Vagina (tissue), 2 donors: Measurements from ENCODE around the gene ESPNL. TPM values are rescaled to one million over a fixed set of nuclear protein-coding genes. Genes with fewer than 3 reads are reported as not detected.

Source experiments
- DNase-seq, 2 donors: peaks; one replicate each; pipeline ENCODE4 v3.0.0-alpha.2; 2017; ENCODE audit errors: extremely low spot score in 2 of 2
- H3K27ac ChIP-seq: fragments of 200-600 bp; sonication (generic); one replicate; pipeline ENCODE4 v1.5.1; 2019
- H3K27me3 ChIP-seq: fragments of 200-600 bp; sonication (generic); one replicate; pipeline ENCODE4 v1.5.1; 2019
- H3K36me3 ChIP-seq, 2 donors: fragments of 200-600 bp; sonication (generic); one replicate each; pipeline ENCODE4 v1.5.1; 2017 to 2019
- H3K4me1 ChIP-seq: fragments of 200-600 bp; sonication (generic); one replicate; pipeline ENCODE4 v1.5.1; 2019
- H3K4me3 ChIP-seq, 2 donors: fragments of 200-600 bp; sonication (generic); 1 replicate in 1 of 2; 2 replicates in 1 of 2; pipeline ENCODE4 v1.5.1; 2016 to 2019
- H3K9me3 ChIP-seq: fragments of 200-600 bp; sonication (generic); one replicate; pipeline ENCODE4 v1.5.1; 2019
- POLR2A ChIP-seq, 2 donors: fragments of 450-650 bp; IDR thresholded peaks; one replicate each; pipeline ENCODE4 v1.6.1; 2017; ENCODE audit warnings: antibody characterized with exemption in 2 of 2, mild to moderate bottlenecking in 2 of 2, moderate library complexity in 2 of 2
- POLR2AphosphoS5 ChIP-seq, 2 donors: sonication (generic); formaldehyde crosslinking; IDR thresholded peaks; one replicate each; pipeline ENCODE4 v1.9.0; 2017; ENCODE audit warnings: antibody characterized with exemption in 2 of 2, mild to moderate bottlenecking in 2 of 2, low read depth in 1 of 2; ENCODE audit not compliant: insufficient read depth in 1 of 2
- intact Hi-C: fragments of 100-400 bp; cut with DNase I; formaldehyde crosslinking; loops from one replicate; pipeline ENCODE4 v1.15.1; 2023
- total RNA-seq: library from RNA; depleted of rRNA; stranded (reverse); fragments of >200 nt; gene quantifications from one replicate; pipeline ENCODE4 v1.2.3, GENCODE V29; 2016
- TF ChIP-seq, protein P1 (sequence below), 3 experiments: fragments of 450-650 bp in 2 of 3; fragments of 200-600 bp in 1 of 3; sonication (generic) in 1 of 3; IDR thresholded peaks; one replicate each; pipeline ENCODE4 v1.5.1; 2017 to 2019; ENCODE audit warnings: antibody characterized with exemption in 3 of 3, mild to moderate bottlenecking in 2 of 3, moderate library complexity in 2 of 3

Gene ESPNL
- total RNA-seq, 1 donor from 2014 or later = 0.74 TPM

GRCh38 chr2:238080518-238080917, 19.6 kb upstream of the ESPNL start:
- no peak for TF ChIP-seq POLR2A (IDR thresholded peaks at IDR 0.05)
- TF ChIP-seq POLR2AphosphoS5 (IDR thresholded peaks at IDR 0.05; ENCODE audit: insufficient read depth in 1 of 2, low read depth in 1 of 2) = no peak
- TF ChIP-seq, protein P1, sequence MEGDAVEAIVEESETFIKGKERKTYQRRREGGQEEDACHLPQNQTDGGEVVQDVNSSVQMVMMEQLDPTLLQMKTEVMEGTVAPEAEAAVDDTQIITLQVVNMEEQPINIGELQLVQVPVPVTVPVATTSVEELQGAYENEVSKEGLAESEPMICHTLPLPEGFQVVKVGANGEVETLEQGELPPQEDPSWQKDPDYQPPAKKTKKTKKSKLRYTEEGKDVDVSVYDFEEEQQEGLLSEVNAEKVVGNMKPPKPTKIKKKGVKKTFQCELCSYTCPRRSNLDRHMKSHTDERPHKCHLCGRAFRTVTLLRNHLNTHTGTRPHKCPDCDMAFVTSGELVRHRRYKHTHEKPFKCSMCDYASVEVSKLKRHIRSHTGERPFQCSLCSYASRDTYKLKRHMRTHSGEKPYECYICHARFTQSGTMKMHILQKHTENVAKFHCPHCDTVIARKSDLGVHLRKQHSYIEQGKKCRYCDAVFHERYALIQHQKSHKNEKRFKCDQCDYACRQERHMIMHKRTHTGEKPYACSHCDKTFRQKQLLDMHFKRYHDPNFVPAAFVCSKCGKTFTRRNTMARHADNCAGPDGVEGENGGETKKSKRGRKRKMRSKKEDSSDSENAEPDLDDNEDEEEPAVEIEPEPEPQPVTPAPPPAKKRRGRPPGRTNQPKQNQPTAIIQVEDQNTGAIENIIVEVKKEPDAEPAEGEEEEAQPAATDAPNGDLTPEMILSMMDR (IDR thresholded peaks at IDR 0.05) = no peak
- H3K36me3 ChIP-seq = peaks cover 0 to 22% of the 10 kb centered on the region in 2 donors
- H3K9me3 ChIP-seq = no peaks in the 10 kb centered on the region
- intact Hi-C loops = no loop called here
- H3K27ac ChIP-seq = no peak overlapping the region
- no peaks in the 10 kb centered on the region for H3K4me1 ChIP-seq
- no peaks in the 10 kb centered on the region for H3K27me3 ChIP-seq
- peak in 1 of 2 donors; percentile 69 for DNase-seq
- H3K4me3 ChIP-seq = no peak overlapping the region

GRCh38 chr2:238081150-238081549, 19.0 kb upstream of the ESPNL start:
- Histone ChIP-seq H3K4me1 (no peaks in the 10 kb centered on the region), H3K9me3 (no peaks in the 10 kb centered on the region), H3K27me3 (no peaks in the 10 kb centered on the region), H3K36me3 (peaks cover 0 to 22% of the 10 kb centered on the region in 2 donors), H3K27ac (no peak overlapping the region), H3K4me3 (no peak overlapping the region)
- intact Hi-C loops = no loop called here
- TF ChIP-seq POLR2AphosphoS5 (IDR thresholded peaks at IDR 0.05; ENCODE audit: insufficient read depth in 1 of 2, low read depth in 1 of 2) = no peak
- TF ChIP-seq, protein P1 (IDR thresholded peaks at IDR 0.05) = no peak
- TF ChIP-seq POLR2A (IDR thresholded peaks at IDR 0.05) = no peak
- no peak for DNase-seq

DNA sequence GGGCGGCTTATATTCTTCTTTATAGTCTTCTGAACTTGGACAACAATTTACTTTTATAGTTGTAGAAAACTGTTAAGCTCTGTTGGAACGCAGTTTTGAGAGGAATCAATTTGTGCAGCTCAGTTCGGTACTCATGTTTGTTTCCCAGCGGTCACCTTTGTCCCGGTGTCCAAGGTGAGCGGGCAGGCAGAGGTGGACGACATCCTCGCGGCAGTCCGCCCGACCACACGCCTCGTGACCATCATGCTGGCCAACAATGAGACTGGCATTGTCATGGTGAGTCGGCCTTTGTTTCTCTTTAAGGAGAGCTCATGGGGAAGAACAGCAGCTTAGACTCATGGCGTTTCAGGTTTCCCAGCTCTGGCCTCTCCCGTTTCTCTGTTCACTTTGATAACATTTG, 18.6 kb upstream of the ESPNL start:
- H3K4me3 ChIP-seq = no peak overlapping the region
- H3K4me1 ChIP-seq = no peaks in the 10 kb centered on the region
- H3K36me3 ChIP-seq = peaks cover 0 to 22% of the 10 kb centered on the region in 2 donors
- intact Hi-C loops = no loop called here
- TF ChIP-seq POLR2A (IDR thresholded peaks at IDR 0.05) (no peak), POLR2AphosphoS5 (IDR thresholded peaks at IDR 0.05; ENCODE audit: insufficient read depth in 1 of 2, low read depth in 1 of 2) (no peak)
- TF ChIP-seq, protein P1 (IDR thresholded peaks at IDR 0.05) = no peak
- no peak overlapping the region for H3K27ac ChIP-seq
- no peaks in the 10 kb centered on the region for H3K27me3 ChIP-seq
- H3K9me3 ChIP-seq = no peaks in the 10 kb centered on the region
- DNase-seq = no peak

DNA sequence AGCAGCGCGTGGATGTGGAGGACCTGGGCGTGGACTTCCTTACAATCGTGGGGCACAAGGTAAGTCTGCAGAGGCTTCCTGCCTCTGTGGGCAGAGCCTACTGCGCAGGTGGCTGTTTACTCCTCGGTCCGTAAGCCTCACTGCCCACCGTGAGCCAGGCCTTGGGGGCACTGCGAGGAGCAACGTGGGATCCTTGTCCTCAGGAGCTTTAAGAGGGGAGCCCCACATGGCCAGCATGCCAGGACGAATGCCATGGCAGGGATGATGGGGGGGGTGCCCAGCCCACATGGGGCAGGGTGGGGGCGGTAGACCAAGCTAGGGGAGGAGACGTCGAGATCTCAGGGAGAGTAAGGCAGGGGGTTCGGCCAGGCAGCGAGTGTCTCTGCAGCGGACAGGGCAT, 18.0 kb upstream of the ESPNL start:
- H3K4me3 ChIP-seq = no peak overlapping the region
- peak in 1 of 2 donors; percentile 76 for DNase-seq
- H3K27me3 ChIP-seq = no peaks in the 10 kb centered on the region
- intact Hi-C loops = no loop called here
- TF ChIP-seq POLR2A (IDR thresholded peaks at IDR 0.05) (no peak), POLR2AphosphoS5 (IDR thresholded peaks at IDR 0.05; ENCODE audit: insufficient read depth in 1 of 2, low read depth in 1 of 2) (no peak)
- TF ChIP-seq, protein P1 (IDR thresholded peaks at IDR 0.05) = no peak
- H3K27ac ChIP-seq = no peak overlapping the region
- no peaks in the 10 kb centered on the region for H3K4me1 ChIP-seq
- H3K36me3 ChIP-seq = peaks cover 0 to 22% of the 10 kb centered on the region in 2 donors
- no peaks in the 10 kb centered on the region for H3K9me3 ChIP-seq

DNA sequence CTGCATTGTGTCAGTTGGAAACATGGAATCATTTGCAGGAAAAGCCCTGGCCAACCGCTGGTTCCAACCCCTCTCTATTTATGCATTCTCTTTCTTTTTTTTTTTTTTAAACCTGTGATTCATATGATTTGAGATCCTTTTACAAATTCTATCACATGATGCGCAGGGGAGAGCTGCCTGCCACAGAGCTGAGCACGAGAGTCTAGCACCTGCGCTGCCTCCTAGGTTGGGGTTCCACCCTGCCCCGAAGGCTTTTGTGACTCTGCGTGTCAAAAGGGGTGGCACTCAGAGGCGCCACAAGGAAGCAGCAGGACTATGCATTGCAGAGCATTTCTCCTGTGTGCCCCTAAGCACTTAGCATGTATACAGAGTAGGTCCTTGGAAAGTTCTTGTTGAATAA, 17.3 kb upstream of the ESPNL start:
- no peaks in the 10 kb centered on the region for H3K27me3 ChIP-seq
- TF ChIP-seq POLR2AphosphoS5 (IDR thresholded peaks at IDR 0.05; ENCODE audit: insufficient read depth in 1 of 2, low read depth in 1 of 2) (no peak), POLR2A (IDR thresholded peaks at IDR 0.05) (no peak)
- TF ChIP-seq, protein P1 (IDR thresholded peaks at IDR 0.05) = no peak

More for the DNA sequence above, 17.3 kb upstream of the ESPNL start:
- H3K4me1 ChIP-seq = no peaks in the 10 kb centered on the region
- no peaks in the 10 kb centered on the region for H3K9me3 ChIP-seq
- H3K36me3 ChIP-seq = peaks cover 0 to 22% of the 10 kb centered on the region in 2 donors
- no peak overlapping the region for H3K27ac ChIP-seq
- no peak overlapping the region for H3K4me3 ChIP-seq
- intact Hi-C loops = no loop called here
- no peak for DNase-seq
